T-helper 2 cell treated with Interferon-gamma antibody and Interleukin-4, amounts not matched to agents 5 μg/mL and 100 μg/mL, for 36 hours (primary cell): Measurements from ENCODE around the gene AAMP.

Experiments
- DNase-seq: peaks from one replicate; pipeline ENCODE4 v3.0.0; 2021; ENCODE audit warnings: low spot score
- H3K27ac Mint-ChIP-seq: one replicate; pipeline ENCODE4 v1.8.0; 2021; ENCODE audit warnings: mild to moderate bottlenecking, mixed read lengths
- H3K27me3 Mint-ChIP-seq: one replicate; pipeline ENCODE4 v1.8.0; 2021; ENCODE audit warnings: low read depth, mixed read lengths
- H3K36me3 Mint-ChIP-seq: one replicate; pipeline ENCODE4 v1.8.0; 2021; ENCODE audit warnings: low read depth, mixed read lengths
- H3K4me1 Mint-ChIP-seq: one replicate; pipeline ENCODE4 v1.8.0; 2021; ENCODE audit warnings: low read depth, mixed read lengths
- H3K4me3 Mint-ChIP-seq: one replicate; pipeline ENCODE4 v1.8.0; 2022; ENCODE audit warnings: mild to moderate bottlenecking, moderate library complexity, mixed read lengths
- H3K9me3 Mint-ChIP-seq: one replicate; pipeline ENCODE4 v1.8.0; 2021; ENCODE audit warnings: mixed read lengths

AAMP gene

DNA sequence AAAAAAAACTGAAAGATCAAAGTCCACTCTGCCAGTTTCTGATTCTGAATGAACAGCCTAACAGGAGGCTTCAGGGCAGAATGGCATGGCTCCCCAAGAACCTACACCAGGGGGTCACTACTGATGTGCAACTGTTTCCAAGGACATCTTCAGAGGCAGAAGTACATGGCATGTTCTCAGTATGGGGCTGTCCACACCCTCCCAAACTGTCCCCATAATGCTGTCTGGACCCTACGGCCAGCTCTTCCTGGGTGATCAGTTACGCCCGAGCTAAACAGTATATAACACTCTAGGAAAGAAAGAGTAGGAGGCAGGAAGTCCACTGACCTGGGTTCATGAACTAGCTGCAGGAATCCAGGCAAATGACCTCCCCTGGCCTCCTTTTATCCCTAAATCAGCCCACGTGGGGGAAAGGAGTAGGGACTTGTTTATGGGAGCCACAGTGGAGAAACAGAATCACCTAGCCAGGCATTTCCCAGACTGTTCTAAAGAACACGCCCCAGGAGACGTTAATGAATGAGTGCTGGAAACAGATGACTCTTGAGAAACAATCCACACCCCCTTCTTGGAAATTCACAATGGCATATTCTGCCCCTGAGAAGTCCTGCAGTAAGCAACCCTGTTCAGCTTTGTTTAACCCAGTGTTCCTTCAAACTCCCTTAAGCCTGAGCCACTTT is 19.8 kb upstream of the AAMP start:
- Mint-ChIP-seq H3K4me1 (peaks cover 76% of the 10 kb centered on the region), H3K9me3 (no peaks in the 10 kb centered on the region), H3K27ac (peak overlapping the region; percentile 91), H3K36me3 (peaks cover 37% of the 10 kb centered on the region), H3K4me3 (peak overlapping the region; percentile 96), H3K27me3 (no peaks in the 10 kb centered on the region)
- DNase-seq = no peak

GRCh38 chr2:218286570-218287459 is 16.9 kb upstream of the AAMP start:
- Mint-ChIP-seq H3K36me3 (peaks cover 45% of the 10 kb centered on the region), H3K27ac (peak overlapping the region; percentile 95), H3K4me1 (peaks cover 70% of the 10 kb centered on the region), H3K4me3 (peak overlapping the region; percentile 94), H3K27me3 (no peaks in the 10 kb centered on the region), H3K9me3 (no peaks in the 10 kb centered on the region)
- peak; percentile 90 for DNase-seq

DNA sequence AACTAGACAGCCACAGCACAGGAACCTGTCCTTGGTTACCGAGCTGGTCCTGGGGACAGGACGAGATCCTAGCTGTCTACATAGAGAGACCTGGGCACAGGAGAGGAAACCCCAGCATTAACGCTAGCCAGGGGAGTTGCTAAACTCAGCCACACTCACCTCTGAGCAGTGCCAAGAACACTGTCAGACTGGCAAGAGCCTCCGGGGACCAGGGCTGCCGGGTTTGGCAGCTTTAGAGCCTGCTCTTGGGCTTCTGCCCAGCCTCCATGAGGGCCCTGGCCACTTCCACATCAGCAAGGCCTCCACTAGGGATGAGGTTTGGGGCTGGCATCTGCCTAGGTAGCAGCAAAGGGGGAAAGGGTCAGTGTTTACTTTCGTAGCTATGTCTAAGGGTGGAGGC is 15.7 kb upstream of the AAMP start:
- Mint-ChIP-seq H3K4me3 (peak overlapping the region; percentile 94), H3K36me3 (peaks cover 45% of the 10 kb centered on the region), H3K27me3 (no peaks in the 10 kb centered on the region), H3K27ac (peak overlapping the region; percentile 95), H3K9me3 (no peaks in the 10 kb centered on the region), H3K4me1 (peaks cover 59% of the 10 kb centered on the region)
- no peak for DNase-seq

DNA sequence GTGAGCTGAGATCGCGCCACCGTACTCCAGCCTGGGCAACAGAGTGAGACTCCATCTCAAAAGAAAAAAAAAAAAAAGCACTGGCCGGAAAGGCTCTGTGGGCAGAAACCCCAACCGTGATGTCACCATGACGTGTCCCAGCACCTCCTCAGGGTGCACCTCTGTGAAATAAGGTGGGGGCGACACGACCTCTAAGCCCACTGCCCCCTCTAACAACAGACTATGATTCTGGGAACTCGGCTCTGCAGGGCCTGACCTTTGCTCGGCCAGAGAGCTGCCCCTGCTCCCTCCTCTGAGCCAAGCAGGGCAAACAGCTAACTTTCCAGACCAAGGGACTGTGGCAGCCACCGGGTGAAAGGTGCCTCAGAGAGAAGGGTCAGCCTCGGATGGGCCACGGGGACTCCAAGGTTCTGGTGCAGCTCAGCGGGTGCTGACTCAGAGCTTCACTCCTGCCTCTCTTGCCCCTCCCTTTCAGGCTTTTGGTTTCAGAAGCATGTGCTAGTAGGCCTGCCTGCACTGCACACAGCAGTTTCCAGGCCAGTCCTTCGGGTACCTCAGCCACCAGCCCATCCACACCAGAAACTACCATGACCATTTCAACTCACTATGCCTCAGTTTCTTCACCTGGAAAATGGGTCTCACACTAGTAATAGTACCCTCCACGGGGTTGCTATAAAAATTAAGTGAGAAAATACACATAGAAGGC is 14.3 kb upstream of the AAMP start:
- Mint-ChIP-seq H3K4me1 (peaks cover 47% of the 10 kb centered on the region), H3K27me3 (no peaks in the 10 kb centered on the region), H3K36me3 (peaks cover 44% of the 10 kb centered on the region), H3K9me3 (no peaks in the 10 kb centered on the region), H3K27ac (peak overlapping the region; percentile 77), H3K4me3 (peak overlapping the region; percentile 94)
- DNase-seq = peak; percentile 67

- Mint-ChIP-seq H3K4me3 (no peak overlapping the region), H3K4me1 (peaks cover 33% of the 10 kb centered on the region), H3K9me3 (no peaks in the 10 kb centered on the region), H3K27ac (no peak overlapping the region), H3K27me3 (no peaks in the 10 kb centered on the region), H3K36me3 (peaks cover 43% of the 10 kb centered on the region)
- DNase-seq = no peak
These were observed 12.4 kb upstream of the AAMP start for GRCh38 chr2:218282173-218282991.

- H3K4me3 Mint-ChIP-seq = no peak overlapping the region
- no peaks in the 10 kb centered on the region for H3K27me3 Mint-ChIP-seq
- peak overlapping the region; percentile 78 for H3K27ac Mint-ChIP-seq
- H3K4me1 Mint-ChIP-seq = peaks cover 24% of the 10 kb centered on the region
- DNase-seq = no peak
- H3K9me3 Mint-ChIP-seq = no peaks in the 10 kb centered on the region
- H3K36me3 Mint-ChIP-seq = peaks cover 43% of the 10 kb centered on the region
These were observed 11.5 kb upstream of the AAMP start for GRCh38 chr2:218281449-218281848.

DNA sequence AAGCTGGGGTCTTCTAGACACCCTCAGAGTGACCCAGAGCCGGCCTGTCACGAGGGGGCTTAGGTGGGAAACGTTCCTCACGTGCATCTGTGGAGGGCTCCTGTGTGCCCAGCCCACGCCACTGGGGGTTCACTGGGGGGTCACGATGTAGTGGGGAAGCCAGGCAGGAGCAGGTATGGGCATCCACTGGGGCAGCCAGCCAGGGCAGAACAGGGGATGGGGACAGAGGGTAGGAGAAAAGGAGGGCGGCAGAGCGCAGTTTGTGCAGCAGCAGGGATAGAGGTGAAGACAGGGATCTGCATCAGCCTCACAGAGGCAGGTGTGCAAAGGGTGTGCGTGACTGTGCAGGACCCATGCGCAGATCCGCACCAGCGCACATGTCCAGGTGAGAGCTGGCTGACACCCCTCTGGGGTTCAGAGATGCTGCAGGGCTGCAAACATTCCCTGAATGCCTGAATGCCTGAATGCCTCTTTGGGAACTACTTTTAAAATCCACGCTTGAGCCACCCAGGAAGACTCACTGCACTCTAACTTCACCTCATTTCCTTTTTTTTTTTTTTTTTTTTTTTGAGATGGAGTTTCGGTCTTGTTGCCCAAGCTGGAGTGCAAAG is 10.4 kb upstream of the AAMP start:
- Mint-ChIP-seq H3K27me3 (no peaks in the 10 kb centered on the region), H3K36me3 (peaks cover 38% of the 10 kb centered on the region), H3K4me3 (no peak overlapping the region), H3K9me3 (no peaks in the 10 kb centered on the region), H3K4me1 (peaks cover 16% of the 10 kb centered on the region), H3K27ac (no peak overlapping the region)
- no peak for DNase-seq

DNA sequence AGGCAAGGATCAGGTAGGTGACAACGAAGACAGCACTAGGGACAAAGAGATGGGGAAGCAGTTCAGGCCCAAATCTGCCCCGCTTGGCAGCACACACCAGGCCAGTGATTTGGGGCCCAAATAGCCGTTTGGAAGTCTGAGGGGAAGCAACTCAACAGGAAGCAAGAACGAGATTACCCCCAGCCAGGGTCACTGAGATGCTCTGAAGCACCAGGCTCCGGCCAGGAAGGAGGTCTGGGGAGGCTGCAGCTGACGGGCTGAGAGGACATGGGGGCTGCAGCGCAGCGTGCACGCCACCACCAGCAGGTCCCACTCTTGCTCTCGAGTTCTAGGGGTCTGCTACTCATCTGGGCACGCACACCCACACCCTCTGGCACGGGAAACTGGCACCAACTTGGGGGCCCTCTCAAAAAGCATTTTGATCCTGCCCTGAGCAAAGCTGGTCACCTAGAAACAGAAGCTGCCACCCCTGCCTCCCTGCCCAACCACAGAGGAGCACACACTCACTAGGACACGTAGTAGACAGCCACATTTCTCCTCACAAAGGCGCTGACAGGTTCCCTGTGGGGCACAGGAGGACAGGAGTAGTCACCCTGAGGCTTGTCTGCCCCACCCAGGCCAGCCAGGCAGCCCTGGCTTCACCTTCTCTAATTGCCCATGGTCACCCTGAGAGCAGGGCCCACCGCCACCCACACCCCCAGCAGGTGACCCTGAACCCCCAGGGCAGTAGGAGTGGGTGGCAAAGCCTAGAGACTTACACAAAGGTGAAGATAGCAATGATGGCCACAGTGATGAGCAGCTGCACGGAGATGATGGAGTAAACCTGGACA is 8.8 kb upstream of the AAMP start:
- Mint-ChIP-seq H3K9me3 (no peaks in the 10 kb centered on the region), H3K36me3 (peaks cover 43% of the 10 kb centered on the region), H3K27ac (no peak overlapping the region), H3K27me3 (no peaks in the 10 kb centered on the region), H3K4me1 (peaks cover 4% of the 10 kb centered on the region), H3K4me3 (no peak overlapping the region)
- no peak for DNase-seq

GRCh38 chr2:218277921-218278320 is 8.0 kb upstream of the AAMP start:
- DNase-seq = no peak
- Mint-ChIP-seq H3K27me3 (no peaks in the 10 kb centered on the region), H3K4me3 (no peak overlapping the region), H3K36me3 (peaks cover 42% of the 10 kb centered on the region), H3K4me1 (no peaks in the 10 kb centered on the region), H3K27ac (no peak overlapping the region), H3K9me3 (no peaks in the 10 kb centered on the region)

DNA sequence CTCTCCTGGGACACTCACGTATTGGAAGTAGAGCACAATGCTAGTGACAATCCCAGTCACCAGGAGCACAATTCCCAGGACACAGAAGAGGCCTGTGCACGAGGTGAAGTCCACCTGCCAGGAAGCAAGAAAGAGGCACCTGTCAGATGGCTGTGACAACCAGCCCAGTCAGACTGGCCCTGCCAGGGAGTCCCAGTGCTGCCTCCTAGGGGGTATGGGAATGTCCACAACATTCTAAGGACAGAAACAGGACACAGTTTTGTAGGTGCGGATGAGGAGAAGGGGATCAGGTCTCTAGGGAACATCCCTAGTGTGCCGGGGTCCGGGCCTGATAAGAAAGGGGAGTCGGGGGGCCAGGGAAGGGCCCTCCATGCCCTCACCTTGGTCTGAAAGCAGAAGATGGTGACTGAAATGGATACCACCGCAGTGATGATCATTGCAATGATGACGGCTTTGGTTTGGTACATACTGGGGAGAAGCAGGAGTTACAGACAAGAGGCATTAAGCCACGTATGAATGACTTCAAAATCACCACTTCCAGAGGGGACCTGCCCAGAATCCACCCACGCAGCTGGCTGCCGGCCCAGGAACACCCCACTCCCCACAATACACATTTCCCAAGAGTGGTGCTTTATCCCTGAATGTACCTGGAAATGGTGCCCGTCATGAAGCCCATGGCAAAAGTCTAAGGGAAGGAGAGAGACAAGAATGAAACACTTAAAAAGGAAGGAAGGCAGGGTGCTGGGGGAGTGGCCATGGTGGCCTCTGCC is 7.2 kb upstream of the AAMP start:
- no peak for DNase-seq
- Mint-ChIP-seq H3K4me1 (peaks cover 4% of the 10 kb centered on the region), H3K27me3 (no peaks in the 10 kb centered on the region), H3K4me3 (no peak overlapping the region), H3K36me3 (peaks cover 46% of the 10 kb centered on the region), H3K9me3 (no peaks in the 10 kb centered on the region), H3K27ac (no peak overlapping the region)

GRCh38 chr2:218275371-218276072 is 5.6 kb upstream of the AAMP start:
- Mint-ChIP-seq H3K36me3 (peaks cover 44% of the 10 kb centered on the region), H3K27me3 (no peaks in the 10 kb centered on the region), H3K9me3 (no peaks in the 10 kb centered on the region), H3K4me3 (no peak overlapping the region), H3K4me1 (peaks cover 17% of the 10 kb centered on the region), H3K27ac (no peak overlapping the region)
- no peak for DNase-seq
